Measurements from ENCODE around the gene FASTKD3.
A peak's percentile ranks its signal among the peaks of the same experiment; 100 is the strongest.

The FASTKD3 gene

GRCh38 chr5:7878381-7878873 lies 9.6 kb upstream of the FASTKD3 start:
- DNase-seq (ENCODE audit: low read depth), result no peak

- no peak for DNase-seq (ENCODE audit: low read depth)
Observed at GRCh38 chr5:7877851-7878250, 9.0 kb upstream of the FASTKD3 start.

- DNase-seq (ENCODE audit: low read depth), result no peak
Observed at GRCh38 chr5:7876867-7877266, 8.0 kb upstream of the FASTKD3 start.

- DNase-seq (ENCODE audit: low read depth), result no peak
Observed at GRCh38 chr5:7875151-7875550, 6.3 kb upstream of the FASTKD3 start.

GRCh38 chr5:7874639-7875038 lies 5.8 kb upstream of the FASTKD3 start:
- DNase-seq (ENCODE audit: low read depth), result no peak

- no peak for DNase-seq (ENCODE audit: low read depth)
Observed at GRCh38 chr5:7873216-7873615, 4.4 kb upstream of the FASTKD3 start.

- DNase-seq (ENCODE audit: low read depth), result no peak
Observed at GRCh38 chr5:7872517-7873130, 3.8 kb upstream of the FASTKD3 start.

- no peak for DNase-seq (ENCODE audit: low read depth)
Observed at GRCh38 chr5:7871653-7872052, 2.8 kb upstream of the FASTKD3 start.

- DNase-seq (ENCODE audit: low read depth), result peak; percentile 18
Observed at GRCh38 chr5:7869474-7870136, 774 bp upstream of the FASTKD3 start.

GRCh38 chr5:7868427-7868772 lies 431 bp downstream of the FASTKD3 start:
- no peak for DNase-seq (ENCODE audit: low read depth)

- DNase-seq (ENCODE audit: low read depth), result no peak
Observed at GRCh38 chr5:7867260-7867659, 1.6 kb downstream of the FASTKD3 start.

GRCh38 chr5:7866196-7866595 lies 2.6 kb downstream of the FASTKD3 start:
- no peak for DNase-seq (ENCODE audit: low read depth)

GRCh38 chr5:7857926-7858632 lies 10.8 kb downstream of the FASTKD3 start:
- DNase-seq (ENCODE audit: low read depth), result no peak

- no peak for DNase-seq (ENCODE audit: low read depth)
Observed at GRCh38 chr5:7857361-7857760, 11.5 kb downstream of the FASTKD3 start.

- no peak for DNase-seq (ENCODE audit: low read depth)
Observed at GRCh38 chr5:7856855-7857254, 12.0 kb downstream of the FASTKD3 start.

- no peak for DNase-seq (ENCODE audit: low read depth)
Observed at GRCh38 chr5:7855611-7856010, 13.2 kb downstream of the FASTKD3 start.

- DNase-seq (ENCODE audit: low read depth), result no peak
Observed at GRCh38 chr5:7852988-7853387, 15.8 kb downstream of the FASTKD3 start.

GRCh38 chr5:7852542-7852941 lies 16.3 kb downstream of the FASTKD3 start:
- DNase-seq (ENCODE audit: low read depth), result no peak

GRCh38 chr5:7851617-7852289 lies 17.1 kb downstream of the FASTKD3 start:
- DNase-seq (ENCODE audit: low read depth), result no peak

- DNase-seq (ENCODE audit: low read depth), result no peak
Observed at GRCh38 chr5:7851240-7851592, 17.6 kb downstream of the FASTKD3 start.

GRCh38 chr5:7850395-7851239 lies 18.2 kb downstream of the FASTKD3 start, which contains the start of gene CFAP90:
Gene CFAP90 (minus strand): TSS chr5:7851133. CDS start chr5:7851021, 112 bp downstream.
- peak; percentile 16 for DNase-seq (ENCODE audit: low read depth)

All from activated T-helper 9 cell treated with anti-CD3 and anti-CD28 coated beads, Interleukin-2, amount 50 U/mL, for 16 hours (primary cell).